ENCODE measurements around the gene ERO1A. TPM values are rescaled to one million over a fixed set of nuclear protein-coding genes. Genes with fewer than 3 reads are reported as not detected.

ERO1A gene
- total RNA-seq, 1 donor from 2014 or later = 38.7 TPM

- TF ChIP-seq CTCF (conservative IDR thresholded peaks at IDR 0.05) = no peak
- Mint-ChIP-seq H3K27me3 (ENCODE audit: low read depth) (no peaks in the 10 kb centered on the region), H3K9me3 (no peaks in the 10 kb centered on the region), H3K27ac (ENCODE audit: unreplicated experiment) (no peak overlapping the region), H3K4me3 (no peak overlapping the region), H3K4me1 (no peaks in the 10 kb centered on the region), H3K36me3 (ENCODE audit: low read depth) (peaks cover 14% of the 10 kb centered on the region)
- DNase-seq (ENCODE audit: low read depth, low spot score) = no peak
These were observed 34.5 kb downstream of the ERO1A start for GRCh38 chr14:52660832-52661231.

GRCh38 chr14:52660325-52660724, 35.0 kb downstream of the ERO1A start:
- no peaks in the 10 kb centered on the region for H3K9me3 Mint-ChIP-seq
- no peak for TF ChIP-seq CTCF (conservative IDR thresholded peaks at IDR 0.05)
- H3K4me3 Mint-ChIP-seq = no peak overlapping the region
- no peaks in the 10 kb centered on the region for H3K27me3 Mint-ChIP-seq (ENCODE audit: low read depth)
- no peak for DNase-seq (ENCODE audit: low read depth, low spot score)
- H3K27ac Mint-ChIP-seq (ENCODE audit: unreplicated experiment) = no peak overlapping the region
- H3K4me1 Mint-ChIP-seq = no peaks in the 10 kb centered on the region
- peaks cover 14% of the 10 kb centered on the region for H3K36me3 Mint-ChIP-seq (ENCODE audit: low read depth)

GRCh38 chr14:52656905-52657304, 38.5 kb downstream of the ERO1A start:
- Mint-ChIP-seq H3K27me3 (ENCODE audit: low read depth) (no peaks in the 10 kb centered on the region), H3K9me3 (no peaks in the 10 kb centered on the region), H3K36me3 (ENCODE audit: low read depth) (peaks cover 11% of the 10 kb centered on the region), H3K27ac (ENCODE audit: unreplicated experiment) (no peak overlapping the region), H3K4me3 (no peak overlapping the region), H3K4me1 (no peaks in the 10 kb centered on the region)
- DNase-seq (ENCODE audit: low read depth, low spot score) = no peak
- no peak for TF ChIP-seq CTCF (conservative IDR thresholded peaks at IDR 0.05)

GRCh38 chr14:52650774-52651173, 44.6 kb downstream of the ERO1A start:
- TF ChIP-seq CTCF (conservative IDR thresholded peaks at IDR 0.05) = no peak
- no peak for DNase-seq (ENCODE audit: low read depth, low spot score)
- H3K9me3 Mint-ChIP-seq = no peaks in the 10 kb centered on the region
- H3K27ac Mint-ChIP-seq (ENCODE audit: unreplicated experiment) = no peak overlapping the region
- H3K27me3 Mint-ChIP-seq (ENCODE audit: low read depth) = no peaks in the 10 kb centered on the region
- H3K36me3 Mint-ChIP-seq (ENCODE audit: low read depth) = peaks cover 10% of the 10 kb centered on the region
- H3K4me1 Mint-ChIP-seq = no peaks in the 10 kb centered on the region
- no peak overlapping the region for H3K4me3 Mint-ChIP-seq

- Mint-ChIP-seq H3K36me3 (ENCODE audit: low read depth) (peaks cover 8% of the 10 kb centered on the region), H3K4me3 (no peak overlapping the region), H3K27me3 (ENCODE audit: low read depth) (no peaks in the 10 kb centered on the region), H3K4me1 (no peaks in the 10 kb centered on the region), H3K27ac (ENCODE audit: unreplicated experiment) (no peak overlapping the region), H3K9me3 (no peaks in the 10 kb centered on the region)
- no peak for TF ChIP-seq CTCF (conservative IDR thresholded peaks at IDR 0.05)
- DNase-seq (ENCODE audit: low read depth, low spot score) = no peak
These were observed 45.8 kb downstream of the ERO1A start for GRCh38 chr14:52649511-52649910.

GRCh38 chr14:52641745-52642144, 53.6 kb downstream of the ERO1A start:
- no peak overlapping the region for H3K4me3 Mint-ChIP-seq
- H3K9me3 Mint-ChIP-seq = peaks cover 3% of the 10 kb centered on the region
- peaks cover 18% of the 10 kb centered on the region for H3K36me3 Mint-ChIP-seq (ENCODE audit: low read depth)
- H3K27ac Mint-ChIP-seq (ENCODE audit: unreplicated experiment) = no peak overlapping the region
- no peak for TF ChIP-seq CTCF (conservative IDR thresholded peaks at IDR 0.05)
- no peaks in the 10 kb centered on the region for H3K27me3 Mint-ChIP-seq (ENCODE audit: low read depth)
- no peak for DNase-seq (ENCODE audit: low read depth, low spot score)
- no peaks in the 10 kb centered on the region for H3K4me1 Mint-ChIP-seq
